ENCODE measurements around the gene DMBX1. TPM values are rescaled to one million over a fixed set of nuclear protein-coding genes. Genes with fewer than 3 reads are reported as not detected.

DMBX1 gene
- total and polyA plus RNA-seq, 9 of the 15 experiments (the other 6 are each of a cell fraction or from before 2014, with no cell fraction given): 0.25 to 4.3 (median 1.0) TPM

DNA sequence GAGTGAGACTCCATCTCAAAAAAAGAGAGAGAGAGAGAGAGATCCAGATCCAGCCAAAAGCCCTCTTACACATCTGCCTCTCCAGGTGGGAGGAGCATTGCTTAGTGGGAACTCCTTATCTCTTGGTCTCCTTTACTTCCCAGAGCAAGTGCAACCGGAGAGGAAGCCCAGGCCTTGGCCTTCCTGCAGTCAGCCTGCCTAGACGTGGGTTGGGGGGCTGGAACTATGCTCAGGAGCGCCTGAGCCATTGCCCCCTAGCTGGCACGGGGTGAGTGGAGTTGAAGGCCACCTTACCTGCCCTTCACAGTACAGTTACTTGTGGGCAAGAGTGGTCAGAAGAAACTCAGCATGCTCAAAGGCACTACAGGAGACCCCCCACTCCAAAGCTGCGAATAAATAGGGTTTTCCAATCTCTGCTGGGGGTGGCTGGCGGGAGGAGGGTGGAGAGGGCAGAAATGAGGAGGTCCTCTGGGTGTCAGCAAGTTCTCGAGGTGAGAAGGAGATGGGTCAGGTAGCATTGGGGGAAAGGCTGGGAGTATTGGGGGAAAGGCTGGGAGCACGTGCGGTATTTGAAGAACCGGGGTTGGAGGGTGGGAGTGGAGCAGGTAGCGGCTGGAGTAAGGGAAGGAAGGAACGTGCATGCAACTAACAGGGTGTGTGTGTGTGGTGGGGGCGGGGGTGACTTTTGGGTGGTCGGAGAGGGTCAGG lies 4.7 kb upstream of the DMBX1 start (continued):
- TF ChIP-seq, protein P1, sequence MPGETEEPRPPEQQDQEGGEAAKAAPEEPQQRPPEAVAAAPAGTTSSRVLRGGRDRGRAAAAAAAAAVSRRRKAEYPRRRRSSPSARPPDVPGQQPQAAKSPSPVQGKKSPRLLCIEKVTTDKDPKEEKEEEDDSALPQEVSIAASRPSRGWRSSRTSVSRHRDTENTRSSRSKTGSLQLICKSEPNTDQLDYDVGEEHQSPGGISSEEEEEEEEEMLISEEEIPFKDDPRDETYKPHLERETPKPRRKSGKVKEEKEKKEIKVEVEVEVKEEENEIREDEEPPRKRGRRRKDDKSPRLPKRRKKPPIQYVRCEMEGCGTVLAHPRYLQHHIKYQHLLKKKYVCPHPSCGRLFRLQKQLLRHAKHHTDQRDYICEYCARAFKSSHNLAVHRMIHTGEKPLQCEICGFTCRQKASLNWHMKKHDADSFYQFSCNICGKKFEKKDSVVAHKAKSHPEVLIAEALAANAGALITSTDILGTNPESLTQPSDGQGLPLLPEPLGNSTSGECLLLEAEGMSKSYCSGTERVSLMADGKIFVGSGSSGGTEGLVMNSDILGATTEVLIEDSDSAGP (CRISPR knock-in tag; IDR thresholded peaks at IDR 0.05): no peak
- TF ChIP-seq, protein P2, sequence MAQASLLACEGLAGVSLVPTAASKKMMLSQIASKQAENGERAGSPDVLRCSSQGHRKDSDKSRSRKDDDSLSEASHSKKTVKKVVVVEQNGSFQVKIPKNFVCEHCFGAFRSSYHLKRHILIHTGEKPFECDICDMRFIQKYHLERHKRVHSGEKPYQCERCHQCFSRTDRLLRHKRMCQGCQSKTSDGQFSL (CRISPR knock-in tag; IDR thresholded peaks at IDR 0.05): peak; percentile 48; the same call in 1 of the 2 replicates
- TF ChIP-seq, protein P2 (tag; IDR thresholded peaks at IDR 0.05): no peak
- TF ChIP-seq NCOA4 (IDR thresholded peaks at IDR 0.05; ENCODE audit: partially characterized antibody) (no peak), ELF2 (CRISPR knock-in tag; IDR thresholded peaks at IDR 0.05) (no peak), NR3C1 (CRISPR knock-in tag; IDR thresholded peaks at IDR 0.05) (no peak), FOXA1 (IDR thresholded peaks at IDR 0.05; ENCODE audit: borderline replicate concordance) (no peak), ADNP (tag; IDR thresholded peaks at IDR 0.05) (no peak), ARHGAP35 (IDR thresholded peaks at IDR 0.05; ENCODE audit: partially characterized antibody) (no peak), KDM4B (IDR thresholded peaks at IDR 0.05; ENCODE audit: borderline replicate concordance in 2 of 2, low read depth in 1 of 2) (no peak), MEIS2 (IDR thresholded peaks at IDR 0.05; ENCODE audit: partially characterized antibody) (no peak)
- TF ChIP-seq, protein P3, sequence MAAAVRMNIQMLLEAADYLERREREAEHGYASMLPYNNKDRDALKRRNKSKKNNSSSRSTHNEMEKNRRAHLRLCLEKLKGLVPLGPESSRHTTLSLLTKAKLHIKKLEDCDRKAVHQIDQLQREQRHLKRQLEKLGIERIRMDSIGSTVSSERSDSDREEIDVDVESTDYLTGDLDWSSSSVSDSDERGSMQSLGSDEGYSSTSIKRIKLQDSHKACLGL (CRISPR knock-in tag; IDR thresholded peaks at IDR 0.05; ENCODE audit: borderline replicate concordance, poor library complexity, severe bottlenecking): no peak
- TF ChIP-seq, protein P4, sequence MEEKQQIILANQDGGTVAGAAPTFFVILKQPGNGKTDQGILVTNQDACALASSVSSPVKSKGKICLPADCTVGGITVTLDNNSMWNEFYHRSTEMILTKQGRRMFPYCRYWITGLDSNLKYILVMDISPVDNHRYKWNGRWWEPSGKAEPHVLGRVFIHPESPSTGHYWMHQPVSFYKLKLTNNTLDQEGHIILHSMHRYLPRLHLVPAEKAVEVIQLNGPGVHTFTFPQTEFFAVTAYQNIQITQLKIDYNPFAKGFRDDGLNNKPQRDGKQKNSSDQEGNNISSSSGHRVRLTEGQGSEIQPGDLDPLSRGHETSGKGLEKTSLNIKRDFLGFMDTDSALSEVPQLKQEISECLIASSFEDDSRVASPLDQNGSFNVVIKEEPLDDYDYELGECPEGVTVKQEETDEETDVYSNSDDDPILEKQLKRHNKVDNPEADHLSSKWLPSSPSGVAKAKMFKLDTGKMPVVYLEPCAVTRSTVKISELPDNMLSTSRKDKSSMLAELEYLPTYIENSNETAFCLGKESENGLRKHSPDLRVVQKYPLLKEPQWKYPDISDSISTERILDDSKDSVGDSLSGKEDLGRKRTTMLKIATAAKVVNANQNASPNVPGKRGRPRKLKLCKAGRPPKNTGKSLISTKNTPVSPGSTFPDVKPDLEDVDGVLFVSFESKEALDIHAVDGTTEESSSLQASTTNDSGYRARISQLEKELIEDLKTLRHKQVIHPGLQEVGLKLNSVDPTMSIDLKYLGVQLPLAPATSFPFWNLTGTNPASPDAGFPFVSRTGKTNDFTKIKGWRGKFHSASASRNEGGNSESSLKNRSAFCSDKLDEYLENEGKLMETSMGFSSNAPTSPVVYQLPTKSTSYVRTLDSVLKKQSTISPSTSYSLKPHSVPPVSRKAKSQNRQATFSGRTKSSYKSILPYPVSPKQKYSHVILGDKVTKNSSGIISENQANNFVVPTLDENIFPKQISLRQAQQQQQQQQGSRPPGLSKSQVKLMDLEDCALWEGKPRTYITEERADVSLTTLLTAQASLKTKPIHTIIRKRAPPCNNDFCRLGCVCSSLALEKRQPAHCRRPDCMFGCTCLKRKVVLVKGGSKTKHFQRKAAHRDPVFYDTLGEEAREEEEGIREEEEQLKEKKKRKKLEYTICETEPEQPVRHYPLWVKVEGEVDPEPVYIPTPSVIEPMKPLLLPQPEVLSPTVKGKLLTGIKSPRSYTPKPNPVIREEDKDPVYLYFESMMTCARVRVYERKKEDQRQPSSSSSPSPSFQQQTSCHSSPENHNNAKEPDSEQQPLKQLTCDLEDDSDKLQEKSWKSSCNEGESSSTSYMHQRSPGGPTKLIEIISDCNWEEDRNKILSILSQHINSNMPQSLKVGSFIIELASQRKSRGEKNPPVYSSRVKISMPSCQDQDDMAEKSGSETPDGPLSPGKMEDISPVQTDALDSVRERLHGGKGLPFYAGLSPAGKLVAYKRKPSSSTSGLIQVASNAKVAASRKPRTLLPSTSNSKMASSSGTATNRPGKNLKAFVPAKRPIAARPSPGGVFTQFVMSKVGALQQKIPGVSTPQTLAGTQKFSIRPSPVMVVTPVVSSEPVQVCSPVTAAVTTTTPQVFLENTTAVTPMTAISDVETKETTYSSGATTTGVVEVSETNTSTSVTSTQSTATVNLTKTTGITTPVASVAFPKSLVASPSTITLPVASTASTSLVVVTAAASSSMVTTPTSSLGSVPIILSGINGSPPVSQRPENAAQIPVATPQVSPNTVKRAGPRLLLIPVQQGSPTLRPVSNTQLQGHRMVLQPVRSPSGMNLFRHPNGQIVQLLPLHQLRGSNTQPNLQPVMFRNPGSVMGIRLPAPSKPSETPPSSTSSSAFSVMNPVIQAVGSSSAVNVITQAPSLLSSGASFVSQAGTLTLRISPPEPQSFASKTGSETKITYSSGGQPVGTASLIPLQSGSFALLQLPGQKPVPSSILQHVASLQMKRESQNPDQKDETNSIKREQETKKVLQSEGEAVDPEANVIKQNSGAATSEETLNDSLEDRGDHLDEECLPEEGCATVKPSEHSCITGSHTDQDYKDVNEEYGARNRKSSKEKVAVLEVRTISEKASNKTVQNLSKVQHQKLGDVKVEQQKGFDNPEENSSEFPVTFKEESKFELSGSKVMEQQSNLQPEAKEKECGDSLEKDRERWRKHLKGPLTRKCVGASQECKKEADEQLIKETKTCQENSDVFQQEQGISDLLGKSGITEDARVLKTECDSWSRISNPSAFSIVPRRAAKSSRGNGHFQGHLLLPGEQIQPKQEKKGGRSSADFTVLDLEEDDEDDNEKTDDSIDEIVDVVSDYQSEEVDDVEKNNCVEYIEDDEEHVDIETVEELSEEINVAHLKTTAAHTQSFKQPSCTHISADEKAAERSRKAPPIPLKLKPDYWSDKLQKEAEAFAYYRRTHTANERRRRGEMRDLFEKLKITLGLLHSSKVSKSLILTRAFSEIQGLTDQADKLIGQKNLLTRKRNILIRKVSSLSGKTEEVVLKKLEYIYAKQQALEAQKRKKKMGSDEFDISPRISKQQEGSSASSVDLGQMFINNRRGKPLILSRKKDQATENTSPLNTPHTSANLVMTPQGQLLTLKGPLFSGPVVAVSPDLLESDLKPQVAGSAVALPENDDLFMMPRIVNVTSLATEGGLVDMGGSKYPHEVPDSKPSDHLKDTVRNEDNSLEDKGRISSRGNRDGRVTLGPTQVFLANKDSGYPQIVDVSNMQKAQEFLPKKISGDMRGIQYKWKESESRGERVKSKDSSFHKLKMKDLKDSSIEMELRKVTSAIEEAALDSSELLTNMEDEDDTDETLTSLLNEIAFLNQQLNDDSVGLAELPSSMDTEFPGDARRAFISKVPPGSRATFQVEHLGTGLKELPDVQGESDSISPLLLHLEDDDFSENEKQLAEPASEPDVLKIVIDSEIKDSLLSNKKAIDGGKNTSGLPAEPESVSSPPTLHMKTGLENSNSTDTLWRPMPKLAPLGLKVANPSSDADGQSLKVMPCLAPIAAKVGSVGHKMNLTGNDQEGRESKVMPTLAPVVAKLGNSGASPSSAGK (IDR thresholded peaks at IDR 0.05): no peak
